ENCODE data around the gene ZNF419.

Gene ZNF419

DNA sequence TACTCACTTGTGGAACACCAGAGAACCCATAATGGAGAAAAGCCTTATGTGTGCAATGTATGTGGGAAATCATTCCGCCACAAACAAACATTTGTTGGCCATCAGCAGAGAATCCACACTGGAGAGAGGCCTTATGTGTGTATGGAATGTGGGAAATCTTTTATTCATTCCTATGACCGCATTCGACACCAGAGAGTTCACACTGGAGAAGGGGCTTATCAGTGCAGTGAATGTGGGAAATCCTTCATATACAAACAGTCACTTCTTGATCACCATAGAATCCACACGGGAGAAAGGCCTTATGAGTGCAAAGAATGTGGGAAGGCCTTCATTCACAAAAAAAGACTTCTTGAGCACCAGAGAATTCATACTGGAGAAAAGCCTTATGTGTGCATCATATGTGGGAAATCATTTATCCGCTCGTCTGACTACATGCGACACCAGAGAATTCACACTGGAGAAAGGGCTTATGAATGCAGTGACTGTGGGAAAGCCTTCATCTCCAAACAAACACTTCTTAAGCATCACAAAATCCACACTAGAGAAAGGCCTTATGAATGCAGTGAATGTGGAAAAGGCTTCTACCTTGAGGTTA, 50.5 kb downstream of the ZNF419 start:
- no peak for DNase-seq (ENCODE audit: low read depth)
